Body of pancreas (tissue), 4 donors: ENCODE measurements around the gene SLC26A11. TPM values are rescaled to one million over a fixed set of nuclear protein-coding genes. Genes with fewer than 3 reads are reported as not detected.

Experiments
- ATAC-seq: fragments of 150-250 bp; one replicate; pipeline ENCODE4 v1.9.1; 2016
- DNase-seq, 4 donors: peaks; one replicate each; pipeline ENCODE4 v3.0.0-alpha.2; 2019
- H3K27ac ChIP-seq, 4 donors: fragments of 200-600 bp; sonication (generic); 1 replicate in 3 of 4; 2 replicates in 1 of 4; pipeline versions ENCODE4 v1.5.1 to v1.6.1; 2016 to 2019; ENCODE audit warnings: mild to moderate bottlenecking in 1 of 4, mixed read lengths in 1 of 4, moderate library complexity in 1 of 4
- H3K27me3 ChIP-seq, 2 donors: fragments of 200-600 bp; sonication (generic); one replicate each; pipeline ENCODE4 v1.6.0; 2016; ENCODE audit warnings: mild to moderate bottlenecking in 1 of 2
- H3K36me3 ChIP-seq, 2 donors: fragments of 200-600 bp; sonication (generic); replicated peaks in 1 of 2; 2 replicates each; pipeline ENCODE4 v1.5.1; 2016; ENCODE audit warnings: low read depth in 2 of 2; ENCODE audit not compliant: insufficient read depth in 1 of 2
- H3K4me1 ChIP-seq: fragments of 200-600 bp; sonication (generic); one replicate; pipeline ENCODE4 v1.6.0; 2016
- H3K4me3 ChIP-seq, 2 donors: fragments of 200-600 bp; sonication (generic); 1 replicate in 1 of 2; 2 replicates in 1 of 2; pipeline ENCODE4 v1.5.1; 2016 to 2019
- H3K9me3 ChIP-seq, 3 donors: fragments of 200-600 bp; sonication (generic); 1 replicate in 2 of 3; 2 replicates in 1 of 3; pipeline ENCODE4 v1.5.1; 2016
- CTCF ChIP-seq, 7 experiments: fragments of 450-650 bp in 4 of 7; fragments of 200-600 bp in 3 of 7; sonication (generic) in 3 of 7; IDR thresholded peaks; one replicate each; pipeline ENCODE4 v1.5.1; 2016 to 2019; ENCODE audit warnings: antibody characterized with exemption in 7 of 7
- POLR2A ChIP-seq, 3 donors: fragments of 450-650 bp; IDR thresholded peaks; one replicate each; pipeline ENCODE4 v1.6.1; 2016; ENCODE audit warnings: antibody characterized with exemption in 3 of 3, mild to moderate bottlenecking in 2 of 3
- WGBS, 2 donors: methylation state at CpG; one replicate each; pipeline ENCODE4 v1.1.5; 2017; 5-methylcytosine and 5-hydroxymethylcytosine counted together
- intact Hi-C: fragments of 100-400 bp; cut with DNase I; formaldehyde crosslinking; loops from one replicate; pipeline ENCODE4 v1.15.1; 2023
- total RNA-seq, 2 donors: library from RNA; depleted of rRNA; stranded (reverse); fragments of >200 nt; gene quantifications; one replicate each; pipeline ENCODE4 v1.1.0, GENCODE V29; 2016

Gene SLC26A11
- total RNA-seq, 2 donors from 2014 or later = 7.5 to 11.5 TPM

GRCh38 chr17:80204626-80205468, 15.4 kb upstream of the SLC26A11 start:
- no peaks in the 10 kb centered on the region for H3K27me3 ChIP-seq
- no peak overlapping the region for H3K4me3 ChIP-seq
- no peak for TF ChIP-seq CTCF (IDR thresholded peaks at IDR 0.05)
- TF ChIP-seq POLR2A (IDR thresholded peaks at IDR 0.05) = no peak
- H3K9me3 ChIP-seq = no peaks in the 10 kb centered on the region
- DNase-seq (no peak), ATAC-seq (no peak)
- WGBS, 2 donors = 79 to 91% methylated on average over 5 to 19 of the region's 19 CpGs
- intact Hi-C loops = no loop called here
- no peak overlapping the region for H3K27ac ChIP-seq
- H3K36me3 ChIP-seq = no peaks in the 10 kb centered on the region
- no peaks in the 10 kb centered on the region for H3K4me1 ChIP-seq

GRCh38 chr17:80205811-80206210, 14.4 kb upstream of the SLC26A11 start:
- WGBS, 2 donors = 86% methylated on average over 13 of the region's 13 CpGs
- TF ChIP-seq POLR2A (IDR thresholded peaks at IDR 0.05) (no peak), CTCF (IDR thresholded peaks at IDR 0.05) (no peak)
- ATAC-seq (no peak), DNase-seq (no peak)
- Histone ChIP-seq H3K4me3 (no peak overlapping the region), H3K36me3 (peaks cover 0 to 3% of the 10 kb centered on the region in 2 donors), H3K9me3 (no peaks in the 10 kb centered on the region), H3K27me3 (no peaks in the 10 kb centered on the region), H3K27ac (no peak overlapping the region), H3K4me1 (no peaks in the 10 kb centered on the region)
- intact Hi-C loops = no loop called here

GRCh38 chr17:80208050-80208449, 12.2 kb upstream of the SLC26A11 start:
- no peaks in the 10 kb centered on the region for H3K27me3 ChIP-seq
- no peaks in the 10 kb centered on the region for H3K9me3 ChIP-seq
- TF ChIP-seq CTCF (IDR thresholded peaks at IDR 0.05) = no peak
- no peak for TF ChIP-seq POLR2A (IDR thresholded peaks at IDR 0.05)
- H3K27ac ChIP-seq = no peak overlapping the region
- ATAC-seq (no peak), DNase-seq (no peak)
- peaks cover 0 to 7% of the 10 kb centered on the region in 2 donors for H3K36me3 ChIP-seq
- WGBS, 2 donors = 92 to 94% methylated on average over 13 to 14 of the region's 16 CpGs
- intact Hi-C loops = no loop called here
- no peak overlapping the region for H3K4me3 ChIP-seq
- no peaks in the 10 kb centered on the region for H3K4me1 ChIP-seq

GRCh38 chr17:80209765-80210164, 10.5 kb upstream of the SLC26A11 start:
- Histone ChIP-seq H3K4me3 (no peak overlapping the region), H3K36me3 (peaks cover 0 to 7% of the 10 kb centered on the region in 2 donors), H3K27ac (no peak overlapping the region), H3K27me3 (no peaks in the 10 kb centered on the region), H3K9me3 (no peaks in the 10 kb centered on the region), H3K4me1 (no peaks in the 10 kb centered on the region)
- 83 to 100% methylated on average over 4 to 12 of the region's 12 CpGs for WGBS, 2 donors
- TF ChIP-seq POLR2A (IDR thresholded peaks at IDR 0.05) (no peak), CTCF (IDR thresholded peaks at IDR 0.05) (no peak)
- no peak for DNase-seq
- no peak for ATAC-seq
- intact Hi-C loops = no loop called here
